K562 (cell line): ENCODE data around the gene ZNF615. TPM values are rescaled to one million over a fixed set of nuclear protein-coding genes. Genes with fewer than 3 reads are reported as not detected.

Source experiments
- ARID1B ChIP-seq: fragments of 450-650 bp; IDR thresholded peaks from 2 replicates; pipeline ENCODE4 v1.6.1; 2016; ENCODE audit warnings: antibody characterized with exemption, mild to moderate bottlenecking, inconsistent platforms
- ARID2 ChIP-seq: fragments of 450-650 bp; IDR thresholded peaks from 2 replicates; pipeline ENCODE4 v1.6.1; 2017; ENCODE audit warnings: antibody characterized with exemption, mild to moderate bottlenecking
- CXXC5 ChIP-seq: fragments of 250-450 bp; sonication (Bioruptor Pico); IDR thresholded peaks from 2 replicates; pipeline ENCODE4 v1.8.0; 2022; ENCODE audit warnings: inconsistent platforms, mild to moderate bottlenecking, moderate library complexity
- E2F4 ChIP-seq: sonication (generic); formaldehyde crosslinking; IDR thresholded peaks from 2 replicates; pipeline ENCODE4 v1.8.0; 2022; ENCODE audit warnings: mild to moderate bottlenecking, low read depth, missing genetic modification reagents
- HDAC3 ChIP-seq: fragments of 450-650 bp; IDR thresholded peaks from 2 replicates; pipeline ENCODE4 v1.6.1; 2018; ENCODE audit warnings: borderline replicate concordance, mild to moderate bottlenecking, moderate library complexity; ENCODE audit not compliant: partially characterized antibody
- HNRNPL ChIP-seq: fragments of 200-400 bp; formaldehyde crosslinking; IDR thresholded peaks from 2 replicates; pipeline ENCODE4 v1.6.1; 2017; ENCODE audit warnings: low read depth, mild to moderate bottlenecking, low read length
- KAT2B ChIP-seq: IDR thresholded peaks from one replicate; pipeline ENCODE4 v1.6.1; 2012; ENCODE audit warnings: low read depth, mild to moderate bottlenecking, control low read depth, inconsistent platforms, low read length, moderate library complexity
- KLF1 ChIP-seq: fragments of 450-650 bp; IDR thresholded peaks from 2 replicates; pipeline ENCODE4 v1.6.1; 2016; ENCODE audit warnings: missing genetic modification characterization, missing compliant biosample characterization
- MAX ChIP-seq: sonication (generic); formaldehyde crosslinking; IDR thresholded peaks from 2 replicates; pipeline ENCODE4 v1.9.0; 2022; ENCODE audit warnings: mild to moderate bottlenecking, missing genetic modification reagents
- MTA3 ChIP-seq: fragments of 450-650 bp; formaldehyde crosslinking; IDR thresholded peaks from 2 replicates; pipeline ENCODE4 v1.6.1; 2017; ENCODE audit warnings: mild to moderate bottlenecking, borderline replicate concordance
- NBN ChIP-seq: fragments of 450-650 bp; IDR thresholded peaks from 2 replicates; pipeline ENCODE4 v1.6.1; 2016; ENCODE audit warnings: low read depth, mild to moderate bottlenecking
- POLR2AphosphoS2 ChIP-seq: IDR thresholded peaks from 2 replicates; pipeline ENCODE4 v1.6.1; 2012; ENCODE audit warnings: low read length, improper control_type of control experiment
- POLR3G ChIP-seq: IDR thresholded peaks from 2 replicates; pipeline ENCODE4 v1.6.1; 2011; ENCODE audit not compliant: insufficient read length, insufficient replicate concordance; ENCODE audit errors: extremely low read depth
- SETDB1 ChIP-seq: IDR thresholded peaks from one replicate; pipeline ENCODE4 v1.6.1; 2012; ENCODE audit warnings: low read length, control low read depth, inconsistent platforms
- SIN3B ChIP-seq: fragments of 450-650 bp; IDR thresholded peaks from 2 replicates; pipeline ENCODE4 v1.6.1; 2017; ENCODE audit warnings: low read depth, mild to moderate bottlenecking, moderate library complexity
- SMARCA5 ChIP-seq: fragments of 450-650 bp; IDR thresholded peaks from 2 replicates; pipeline ENCODE4 v1.6.1; 2016
- USF1 ChIP-seq: sonication (generic); formaldehyde crosslinking; IDR thresholded peaks from 2 replicates; pipeline ENCODE4 v1.9.0; 2022; ENCODE audit warnings: mild to moderate bottlenecking, missing genetic modification reagents
- ZBTB11 ChIP-seq, 3 experiments: fragments of 200-800 bp in 1 of 3; fragments of 250-450 bp in 1 of 3; fragments of 450-650 bp in 1 of 3; sonication (Bioruptor Pico) in 1 of 3; sonication (Bioruptor generic) in 1 of 3; formaldehyde crosslinking in 1 of 3; IDR thresholded peaks; 2 replicates each; pipeline versions ENCODE4 v1.6.1 to v1.8.0; 2016 to 2022; ENCODE audit warnings: mild to moderate bottlenecking in 2 of 3, missing genetic modification characterization in 2 of 3, missing compliant biosample characterization in 1 of 3, moderate library complexity in 1 of 3
- ZNF146 ChIP-seq: IDR thresholded peaks from one replicate; pipeline ENCODE4 v1.6.1; 2018; ENCODE audit warnings: missing compliant biosample characterization; ENCODE audit not compliant: unreplicated experiment
- ZNF174 ChIP-seq: fragments of 250-450 bp; sonication (Bioruptor Pico); IDR thresholded peaks from 2 replicates; pipeline ENCODE4 v1.4.0; 2020; ENCODE audit warnings: mild to moderate bottlenecking
- ZNF347 ChIP-seq: fragments of 450-650 bp; formaldehyde crosslinking; IDR thresholded peaks from 2 replicates; pipeline ENCODE4 v1.4.0; 2020; ENCODE audit warnings: low read depth, mild to moderate bottlenecking, moderate library complexity
- ZNF561 ChIP-seq: fragments of 450-650 bp; formaldehyde crosslinking; conservative IDR thresholded peaks from 2 replicates; pipeline ENCODE4 v1.4.0; 2020; ENCODE audit warnings: mild to moderate bottlenecking, moderate library complexity
- ZNF77 ChIP-seq: fragments of 250-450 bp; sonication (Bioruptor Pico); IDR thresholded peaks from 2 replicates; pipeline ENCODE4 v1.5.0; 2020
- ZNF79 ChIP-seq: fragments of 250-450 bp; sonication (Bioruptor Pico); IDR thresholded peaks from 2 replicates; pipeline ENCODE4 v1.4.0; 2020; ENCODE audit warnings: low read depth, mild to moderate bottlenecking, moderate library complexity
- polyA plus RNA-seq, 8 experiments: library from polyadenylated mRNA; depleted of rRNA in 4 of 8; stranded (reverse) in 5 of 8; unstranded in 3 of 8; fragments of >200 nt; fragmentation: Nextera tagmentation in 2 of 8; fragmentation: Illumina TruSeq in 1 of 8; extraction: Ambion mirVana in 2 of 8; extraction: Trizol in 1 of 8; gene quantifications; 2 replicates each; pipeline versions ENCODE4 v1.2.1 to v1.2.3, GENCODE V29; 2011 to 2014; ENCODE audit warnings: inconsistent platforms in 1 of 8, missing spikeins in 1 of 8
- total RNA-seq, 7 experiments: library from RNA; depleted of rRNA in 6 of 7; stranded (reverse); fragments of >200 nt in 6 of 7; fragmentation: Illumina TruSeq in 2 of 7; extraction: Trizol in 2 of 7; gene quantifications; 2 replicates each; pipeline versions ENCODE4 v1.2.1 to v1.2.3, GENCODE V29; 2011 to 2021; ENCODE audit warnings: low replicate concordance in 1 of 7

The ZNF615 gene
- total and polyA plus RNA-seq, 9 of the 15 experiments (the other 6 are each of a cell fraction or from before 2014, with no cell fraction given), result 1.2 to 4.4 (median 2.7) TPM

GRCh38 chr19:52028027-52028779 lies 20.2 kb upstream of the ZNF615 start, which contains the start of gene ZNF614 (continued):
- TF ChIP-seq USF1 (CRISPR knock-in tag) (no peak), HNRNPL (no peak), ARID1B (0 out of 2 replicates have a peak, but pooled peaks have one; percentile 27), SETDB1 (no peak), ZNF146 (CRISPR knock-in tag) (no peak), SIN3B (peak; percentile 68), ZNF77 (CRISPR knock-in tag) (no peak), E2F4 (CRISPR knock-in tag) (0 out of 2 replicates have a peak, but pooled peaks have one; percentile 48), KAT2B (no peak), ZBTB11 (CRISPR knock-in tag; IDR thresholded peaks at IDR 0.05) (peak in 1 of 3 experiments; percentile 71; a peak in 2 of 6 replicates), MTA3 (peak; percentile 85; the same call in 1 of the 2 replicates), NBN (peak; percentile 78; the same call in 1 of the 2 replicates), ZNF79 (CRISPR knock-in tag) (no peak), POLR3G (no peak), SMARCA5 (no peak), KLF1 (0 out of 2 replicates have a peak, but pooled peaks have one; percentile 40), MAX (peak; percentile 76), ZNF561 (CRISPR knock-in tag) (no peak), HDAC3 (no peak), ARID2 (no peak), ZNF174 (no peak), CXXC5 (CRISPR knock-in tag) (peak; percentile 90), ZNF347 (CRISPR knock-in tag) (no peak), POLR2AphosphoS2 (no peak)
